OCI-LY7 (cell line): Measurements from ENCODE around the gene HERC3.

Experiments
- EZH2phosphoT487 ChIP-seq: fragments of 200-600 bp; sonication (generic); IDR thresholded peaks from 2 replicates; pipeline ENCODE4 v1.6.1; 2018; ENCODE audit warnings: low read depth, borderline replicate concordance, mild to moderate bottlenecking, mixed run types, antibody characterized with exemption, low read length, moderate library complexity, mixed read lengths
- TF ChIP-seq, protein P1 (sequence below): fragments of 200-600 bp; sonication (generic); conservative IDR thresholded peaks from 2 replicates; pipeline ENCODE4 v1.5.1; 2014; ENCODE audit warnings: mild to moderate bottlenecking, antibody characterized with exemption, low read length, moderate library complexity, mixed read lengths

- TF ChIP-seq, protein P1, sequence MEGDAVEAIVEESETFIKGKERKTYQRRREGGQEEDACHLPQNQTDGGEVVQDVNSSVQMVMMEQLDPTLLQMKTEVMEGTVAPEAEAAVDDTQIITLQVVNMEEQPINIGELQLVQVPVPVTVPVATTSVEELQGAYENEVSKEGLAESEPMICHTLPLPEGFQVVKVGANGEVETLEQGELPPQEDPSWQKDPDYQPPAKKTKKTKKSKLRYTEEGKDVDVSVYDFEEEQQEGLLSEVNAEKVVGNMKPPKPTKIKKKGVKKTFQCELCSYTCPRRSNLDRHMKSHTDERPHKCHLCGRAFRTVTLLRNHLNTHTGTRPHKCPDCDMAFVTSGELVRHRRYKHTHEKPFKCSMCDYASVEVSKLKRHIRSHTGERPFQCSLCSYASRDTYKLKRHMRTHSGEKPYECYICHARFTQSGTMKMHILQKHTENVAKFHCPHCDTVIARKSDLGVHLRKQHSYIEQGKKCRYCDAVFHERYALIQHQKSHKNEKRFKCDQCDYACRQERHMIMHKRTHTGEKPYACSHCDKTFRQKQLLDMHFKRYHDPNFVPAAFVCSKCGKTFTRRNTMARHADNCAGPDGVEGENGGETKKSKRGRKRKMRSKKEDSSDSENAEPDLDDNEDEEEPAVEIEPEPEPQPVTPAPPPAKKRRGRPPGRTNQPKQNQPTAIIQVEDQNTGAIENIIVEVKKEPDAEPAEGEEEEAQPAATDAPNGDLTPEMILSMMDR = no peak
- no peak for TF ChIP-seq EZH2phosphoT487
Measured at GRCh38 chr4:88604978-88605678, 12.8 kb downstream of the HERC3 start.
